SK-N-SH treated with all-trans-retinoic acid at 6 μM for 48 hours (cell line): ENCODE results near the gene ZCCHC24.

Source experiments
- ARNTL ChIP-seq: fragments of 450-650 bp; formaldehyde crosslinking; IDR thresholded peaks from 2 replicates; pipeline ENCODE4 v1.5.0; 2020; ENCODE audit warnings: low read depth, mild to moderate bottlenecking, moderate library complexity, borderline replicate concordance
- CSRNP3 ChIP-seq: fragments of 250-450 bp; sonication (Bioruptor Pico); IDR thresholded peaks from 2 replicates; pipeline ENCODE4 v1.5.1; 2021; ENCODE audit warnings: mild to moderate bottlenecking, moderate library complexity
- GLIS3 ChIP-seq: fragments of 250-450 bp; sonication (Bioruptor Pico); IDR thresholded peaks from 2 replicates; pipeline ENCODE4 v1.5.0; 2020; ENCODE audit warnings: mild to moderate bottlenecking, moderate library complexity
- PPARA ChIP-seq: fragments of 250-450 bp; sonication (Bioruptor Pico); IDR thresholded peaks from 2 replicates; pipeline ENCODE4 v1.5.0; 2020; ENCODE audit warnings: mild to moderate bottlenecking, borderline replicate concordance
- RARB ChIP-seq: fragments of 250-450 bp; sonication (Bioruptor Pico); IDR thresholded peaks from 2 replicates; pipeline ENCODE4 v1.8.0; 2021; ENCODE audit warnings: mild to moderate bottlenecking, moderate library complexity
- TSHZ2 ChIP-seq: fragments of 250-450 bp; sonication (Bioruptor Pico); IDR thresholded peaks from 2 replicates; pipeline ENCODE4 v1.5.0; 2020; ENCODE audit warnings: mild to moderate bottlenecking, moderate library complexity
- ZFP3 ChIP-seq: fragments of 250-450 bp; sonication (Bioruptor Pico); IDR thresholded peaks from 2 replicates; pipeline ENCODE4 v1.5.0; 2020; ENCODE audit warnings: mild to moderate bottlenecking, moderate library complexity
- ZFP30 ChIP-seq: fragments of 450-650 bp; formaldehyde crosslinking; IDR thresholded peaks from 2 replicates; pipeline ENCODE4 v1.5.0; 2022; ENCODE audit warnings: mild to moderate bottlenecking, moderate library complexity
- ZNF70 ChIP-seq: fragments of 450-650 bp; formaldehyde crosslinking; IDR thresholded peaks from 2 replicates; pipeline ENCODE4 v1.5.0; 2020; ENCODE audit warnings: mild to moderate bottlenecking, moderate library complexity
- TF ChIP-seq, protein P1 (sequence below): fragments of 250-450 bp; sonication (Bioruptor Pico); IDR thresholded peaks from 2 replicates; pipeline ENCODE4 v1.8.0; 2020; ENCODE audit warnings: mild to moderate bottlenecking, moderate library complexity, borderline replicate concordance

- TF ChIP-seq, protein P1, sequence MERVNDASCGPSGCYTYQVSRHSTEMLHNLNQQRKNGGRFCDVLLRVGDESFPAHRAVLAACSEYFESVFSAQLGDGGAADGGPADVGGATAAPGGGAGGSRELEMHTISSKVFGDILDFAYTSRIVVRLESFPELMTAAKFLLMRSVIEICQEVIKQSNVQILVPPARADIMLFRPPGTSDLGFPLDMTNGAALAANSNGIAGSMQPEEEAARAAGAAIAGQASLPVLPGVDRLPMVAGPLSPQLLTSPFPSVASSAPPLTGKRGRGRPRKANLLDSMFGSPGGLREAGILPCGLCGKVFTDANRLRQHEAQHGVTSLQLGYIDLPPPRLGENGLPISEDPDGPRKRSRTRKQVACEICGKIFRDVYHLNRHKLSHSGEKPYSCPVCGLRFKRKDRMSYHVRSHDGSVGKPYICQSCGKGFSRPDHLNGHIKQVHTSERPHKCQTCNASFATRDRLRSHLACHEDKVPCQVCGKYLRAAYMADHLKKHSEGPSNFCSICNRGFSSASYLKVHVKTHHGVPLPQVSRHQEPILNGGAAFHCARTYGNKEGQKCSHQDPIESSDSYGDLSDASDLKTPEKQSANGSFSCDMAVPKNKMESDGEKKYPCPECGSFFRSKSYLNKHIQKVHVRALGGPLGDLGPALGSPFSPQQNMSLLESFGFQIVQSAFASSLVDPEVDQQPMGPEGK = no peak
- no peak for TF ChIP-seq TSHZ2
- TF ChIP-seq PPARA (CRISPR knock-in tag) = no peak
- no peak for TF ChIP-seq CSRNP3
- no peak for TF ChIP-seq ZNF70 (CRISPR knock-in tag)
- no peak for TF ChIP-seq ZFP3 (CRISPR knock-in tag)
- no peak for TF ChIP-seq ARNTL
- no peak for TF ChIP-seq RARB (CRISPR knock-in tag)
- no peak for TF ChIP-seq GLIS3 (CRISPR knock-in tag)
- TF ChIP-seq ZFP30 = no peak
Observed at GRCh38 chr10:79355420-79356017, 89.9 kb downstream of the ZCCHC24 start.
